ENCODE results near the gene TSPAN12.

The TSPAN12 gene

DNA sequence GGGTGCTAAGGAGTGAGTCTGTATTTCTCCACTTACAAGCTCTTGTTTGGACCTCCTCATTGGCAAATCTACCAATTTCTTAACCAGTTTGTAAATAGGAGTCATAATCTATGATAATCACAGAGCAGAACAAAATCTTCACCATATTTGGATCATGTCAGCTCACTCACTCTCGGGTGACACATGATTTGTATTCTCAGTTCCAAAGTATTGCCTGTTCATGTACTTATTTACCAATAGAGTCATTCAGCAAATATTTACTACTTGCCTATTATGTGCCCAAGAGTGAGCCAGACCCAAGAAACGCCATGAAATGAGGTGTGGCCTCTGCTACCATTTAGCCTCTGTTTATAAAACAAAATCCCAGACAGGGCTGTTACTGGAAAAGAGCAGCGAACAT is 114.8 kb downstream of the TSPAN12 start (continued):
- TF ChIP-seq ZNF214 (tag by site-specific recombination; IDR thresholded peaks at IDR 0.05; ENCODE audit: borderline replicate concordance) (no peak), ZNF114 (tag by site-specific recombination; IDR thresholded peaks at IDR 0.05) (no peak), ZNF571 (tag by site-specific recombination; IDR thresholded peaks at IDR 0.05) (no peak), ZBTB17 (tag by site-specific recombination; IDR thresholded peaks at IDR 0.05) (no peak), ZNF792 (tag by site-specific recombination; IDR thresholded peaks at IDR 0.05) (no peak), ZNF366 (tag by site-specific recombination; conservative IDR thresholded peaks at IDR 0.05) (no peak), ZNF112 (tag by site-specific recombination; IDR thresholded peaks at IDR 0.05) (no peak)

DNA sequence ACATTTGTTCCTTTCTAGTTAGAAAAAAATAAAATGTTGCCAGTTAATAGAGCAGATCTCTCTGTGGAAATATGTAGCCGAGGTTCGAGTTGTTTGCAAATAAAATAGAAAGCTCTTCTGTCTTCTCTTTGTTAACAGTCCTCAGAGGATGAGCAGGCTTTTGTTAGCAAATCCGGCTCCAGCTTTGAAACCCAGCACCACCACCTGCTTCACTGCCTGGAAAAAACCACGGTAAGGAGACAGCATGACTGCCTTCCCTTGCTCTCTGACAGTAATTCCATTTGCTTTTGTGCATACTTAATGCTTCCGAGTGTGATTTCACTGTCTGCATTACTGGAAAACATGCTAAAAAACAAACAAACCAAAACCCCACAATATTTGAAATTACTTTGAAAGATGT is 115.6 kb downstream of the TSPAN12 start:
- CTCF ChIA-PET: interaction anchor here (1.0 kb wide), 1 partner anchor 17 kb away, joined by 3 read pairs; no protein-coding TSS in a partner anchor

DNA sequence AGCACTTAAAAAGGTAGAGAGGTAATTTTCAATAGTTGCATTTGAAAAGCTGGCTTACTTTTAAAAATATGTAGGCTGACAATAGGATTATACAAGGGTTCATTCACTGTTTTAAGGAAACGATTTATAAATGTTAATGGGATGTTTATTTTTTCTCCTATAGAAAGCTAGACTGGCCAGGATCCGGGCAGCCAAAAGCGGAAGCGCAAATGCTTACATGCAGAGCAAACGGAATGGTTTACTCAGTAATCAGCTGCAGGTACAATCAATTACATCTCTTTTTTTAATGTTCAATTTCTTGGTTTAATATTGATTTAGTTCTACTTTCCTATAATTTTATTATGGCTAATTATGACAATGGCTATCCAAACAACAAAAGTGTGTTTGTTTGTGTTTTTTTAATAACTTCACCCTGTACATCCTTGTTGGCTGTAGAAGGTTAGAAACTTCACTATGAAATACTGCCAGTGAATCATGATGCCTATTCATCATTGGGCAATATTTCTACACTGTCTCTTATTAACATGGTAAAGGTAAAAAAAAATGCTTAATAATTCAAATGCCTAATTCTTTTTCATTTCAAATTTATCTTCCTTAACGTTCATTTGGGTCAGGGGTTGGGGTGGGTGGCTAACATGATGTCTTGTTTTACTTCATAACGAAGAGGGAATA is 116.4 kb downstream of the TSPAN12 start:
- no peak overlapping the region for H3K27ac ChIP-seq (ENCODE audit: extremely low read depth, low read depth, low read length)
- H3K4me1 ChIP-seq (ENCODE audit: control insufficient read depth, insufficient read depth, low read length): no peaks in the 10 kb centered on the region
- no peak overlapping the region for H3K4me3 ChIP-seq (ENCODE audit: low read depth, low read length)
- ChIA-PET CTCF (interaction anchor here (0.6 to 1.0 kb wide), 2 partner anchors 17 to 29 kb away, joined by 3 read pairs; no protein-coding TSS in a partner anchor), POLR2A (no interaction called here)
- H3K9me3 ChIP-seq (ENCODE audit: control insufficient read depth, insufficient read depth, low read depth, low read length): no peaks in the 10 kb centered on the region
- H3K36me3 ChIP-seq (ENCODE audit: control insufficient read depth in 2 of 2, insufficient read depth in 1 of 2, low read length in 2 of 2): no peaks in the 10 kb centered on the region
- TF ChIP-seq ZNF610 (tag by site-specific recombination; IDR thresholded peaks at IDR 0.05; ENCODE audit: borderline replicate concordance) (no peak), ZNF394 (tag by site-specific recombination; IDR thresholded peaks at IDR 0.05; ENCODE audit: borderline replicate concordance) (no peak), ZSCAN30 (tag by site-specific recombination; IDR thresholded peaks at IDR 0.05) (no peak), ZNF747 (tag by site-specific recombination; IDR thresholded peaks at IDR 0.05) (no peak), ZNF302 (tag by site-specific recombination; IDR thresholded peaks at IDR 0.05; ENCODE audit: low read depth) (no peak), ZNF621 (tag by site-specific recombination; IDR thresholded peaks at IDR 0.05) (no peak), REPIN1 (tag by site-specific recombination; IDR thresholded peaks at IDR 0.05; ENCODE audit: low read depth) (no peak)
- TF ChIP-seq, protein P1, sequence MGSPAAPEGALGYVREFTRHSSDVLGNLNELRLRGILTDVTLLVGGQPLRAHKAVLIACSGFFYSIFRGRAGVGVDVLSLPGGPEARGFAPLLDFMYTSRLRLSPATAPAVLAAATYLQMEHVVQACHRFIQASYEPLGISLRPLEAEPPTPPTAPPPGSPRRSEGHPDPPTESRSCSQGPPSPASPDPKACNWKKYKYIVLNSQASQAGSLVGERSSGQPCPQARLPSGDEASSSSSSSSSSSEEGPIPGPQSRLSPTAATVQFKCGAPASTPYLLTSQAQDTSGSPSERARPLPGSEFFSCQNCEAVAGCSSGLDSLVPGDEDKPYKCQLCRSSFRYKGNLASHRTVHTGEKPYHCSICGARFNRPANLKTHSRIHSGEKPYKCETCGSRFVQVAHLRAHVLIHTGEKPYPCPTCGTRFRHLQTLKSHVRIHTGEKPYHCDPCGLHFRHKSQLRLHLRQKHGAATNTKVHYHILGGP (tag by site-specific recombination; IDR thresholded peaks at IDR 0.05): no peak
- TF ChIP-seq, protein P2, sequence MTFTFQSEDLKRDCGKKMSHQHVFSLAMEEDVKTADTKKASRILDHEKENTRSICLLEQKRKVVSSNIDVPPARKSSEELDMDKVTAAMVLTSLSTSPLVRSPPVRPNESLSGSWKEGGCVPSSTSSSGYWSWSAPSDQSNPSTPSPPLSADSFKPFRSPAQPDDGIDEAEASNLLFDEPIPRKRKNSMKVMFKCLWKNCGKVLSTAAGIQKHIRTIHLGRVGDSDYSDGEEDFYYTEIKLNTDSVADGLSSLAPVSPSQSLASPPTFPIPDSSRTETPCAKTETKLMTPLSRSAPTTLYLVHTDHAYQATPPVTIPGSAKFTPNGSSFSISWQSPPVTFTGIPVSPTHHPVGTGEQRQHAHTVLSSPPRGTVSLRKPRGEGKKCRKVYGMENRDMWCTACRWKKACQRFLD (tag by site-specific recombination; IDR thresholded peaks at IDR 0.05): no peak
- TF ChIP-seq, protein P3, sequence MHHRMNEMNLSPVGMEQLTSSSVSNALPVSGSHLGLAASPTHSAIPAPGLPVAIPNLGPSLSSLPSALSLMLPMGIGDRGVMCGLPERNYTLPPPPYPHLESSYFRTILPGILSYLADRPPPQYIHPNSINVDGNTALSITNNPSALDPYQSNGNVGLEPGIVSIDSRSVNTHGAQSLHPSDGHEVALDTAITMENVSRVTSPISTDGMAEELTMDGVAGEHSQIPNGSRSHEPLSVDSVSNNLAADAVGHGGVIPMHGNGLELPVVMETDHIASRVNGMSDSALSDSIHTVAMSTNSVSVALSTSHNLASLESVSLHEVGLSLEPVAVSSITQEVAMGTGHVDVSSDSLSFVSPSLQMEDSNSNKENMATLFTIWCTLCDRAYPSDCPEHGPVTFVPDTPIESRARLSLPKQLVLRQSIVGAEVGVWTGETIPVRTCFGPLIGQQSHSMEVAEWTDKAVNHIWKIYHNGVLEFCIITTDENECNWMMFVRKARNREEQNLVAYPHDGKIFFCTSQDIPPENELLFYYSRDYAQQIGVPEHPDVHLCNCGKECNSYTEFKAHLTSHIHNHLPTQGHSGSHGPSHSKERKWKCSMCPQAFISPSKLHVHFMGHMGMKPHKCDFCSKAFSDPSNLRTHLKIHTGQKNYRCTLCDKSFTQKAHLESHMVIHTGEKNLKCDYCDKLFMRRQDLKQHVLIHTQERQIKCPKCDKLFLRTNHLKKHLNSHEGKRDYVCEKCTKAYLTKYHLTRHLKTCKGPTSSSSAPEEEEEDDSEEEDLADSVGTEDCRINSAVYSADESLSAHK (tag by site-specific recombination; IDR thresholded peaks at IDR 0.05): no peak

More for the DNA sequence above, 115.6 kb downstream of the TSPAN12 start:
- Histone ChIP-seq H3K27ac (ENCODE audit: extremely low read depth, low read depth, low read length) (no peak overlapping the region), H3K4me1 (ENCODE audit: control insufficient read depth, insufficient read depth, low read length) (no peaks in the 10 kb centered on the region), H3K9me3 (ENCODE audit: control insufficient read depth, insufficient read depth, low read depth, low read length) (no peaks in the 10 kb centered on the region), H3K36me3 (ENCODE audit: control insufficient read depth in 2 of 2, insufficient read depth in 1 of 2, low read length in 2 of 2) (no peaks in the 10 kb centered on the region), H3K4me3 (ENCODE audit: low read depth, low read length) (no peak overlapping the region)
- TF ChIP-seq, protein P4, sequence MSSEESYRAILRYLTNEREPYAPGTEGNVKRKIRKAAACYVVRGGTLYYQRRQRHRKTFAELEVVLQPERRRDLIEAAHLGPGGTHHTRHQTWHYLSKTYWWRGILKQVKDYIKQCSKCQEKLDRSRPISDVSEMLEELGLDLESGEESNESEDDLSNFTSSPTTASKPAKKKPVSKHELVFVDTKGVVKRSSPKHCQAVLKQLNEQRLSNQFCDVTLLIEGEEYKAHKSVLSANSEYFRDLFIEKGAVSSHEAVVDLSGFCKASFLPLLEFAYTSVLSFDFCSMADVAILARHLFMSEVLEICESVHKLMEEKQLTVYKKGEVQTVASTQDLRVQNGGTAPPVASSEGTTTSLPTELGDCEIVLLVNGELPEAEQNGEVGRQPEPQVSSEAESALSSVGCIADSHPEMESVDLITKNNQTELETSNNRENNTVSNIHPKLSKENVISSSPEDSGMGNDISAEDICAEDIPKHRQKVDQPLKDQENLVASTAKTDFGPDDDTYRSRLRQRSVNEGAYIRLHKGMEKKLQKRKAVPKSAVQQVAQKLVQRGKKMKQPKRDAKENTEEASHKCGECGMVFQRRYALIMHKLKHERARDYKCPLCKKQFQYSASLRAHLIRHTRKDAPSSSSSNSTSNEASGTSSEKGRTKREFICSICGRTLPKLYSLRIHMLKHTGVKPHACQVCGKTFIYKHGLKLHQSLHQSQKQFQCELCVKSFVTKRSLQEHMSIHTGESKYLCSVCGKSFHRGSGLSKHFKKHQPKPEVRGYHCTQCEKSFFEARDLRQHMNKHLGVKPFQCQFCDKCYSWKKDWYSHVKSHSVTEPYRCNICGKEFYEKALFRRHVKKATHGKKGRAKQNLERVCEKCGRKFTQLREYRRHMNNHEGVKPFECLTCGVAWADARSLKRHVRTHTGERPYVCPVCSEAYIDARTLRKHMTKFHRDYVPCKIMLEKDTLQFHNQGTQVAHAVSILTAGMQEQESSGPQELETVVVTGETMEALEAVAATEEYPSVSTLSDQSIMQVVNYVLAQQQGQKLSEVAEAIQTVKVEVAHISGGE (tag by site-specific recombination; conservative IDR thresholded peaks at IDR 0.05; ENCODE audit: low read depth): no peak
- TF ChIP-seq BCL11B (tag by site-specific recombination; IDR thresholded peaks at IDR 0.05; ENCODE audit: low read depth): no peak
- no peak for TF ChIP-seq ZNF121 (tag by site-specific recombination; IDR thresholded peaks at IDR 0.05)
- TF ChIP-seq ZIC2 (tag by site-specific recombination; IDR thresholded peaks at IDR 0.05): no peak
- TF ChIP-seq BCL11A (tag by site-specific recombination; IDR thresholded peaks at IDR 0.05; ENCODE audit: low read depth): no peak
- TF ChIP-seq, protein P5, sequence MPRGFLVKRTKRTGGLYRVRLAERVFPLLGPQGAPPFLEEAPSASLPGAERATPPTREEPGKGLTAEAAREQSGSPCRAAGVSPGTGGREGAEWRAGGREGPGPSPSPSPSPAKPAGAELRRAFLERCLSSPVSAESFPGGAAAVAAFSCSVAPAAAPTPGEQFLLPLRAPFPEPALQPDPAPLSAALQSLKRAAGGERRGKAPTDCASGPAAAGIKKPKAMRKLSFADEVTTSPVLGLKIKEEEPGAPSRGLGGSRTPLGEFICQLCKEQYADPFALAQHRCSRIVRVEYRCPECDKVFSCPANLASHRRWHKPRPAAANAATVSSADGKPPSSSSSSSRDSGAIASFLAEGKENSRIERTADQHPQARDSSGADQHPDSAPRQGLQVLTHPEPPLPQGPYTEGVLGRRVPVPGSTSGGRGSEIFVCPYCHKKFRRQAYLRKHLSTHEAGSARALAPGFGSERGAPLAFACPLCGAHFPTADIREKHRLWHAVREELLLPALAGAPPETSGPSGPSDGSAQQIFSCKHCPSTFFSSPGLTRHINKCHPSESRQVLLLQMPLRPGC (tag by site-specific recombination; IDR thresholded peaks at IDR 0.05): no peak
- no peak for TF ChIP-seq ZNF214 (tag by site-specific recombination; IDR thresholded peaks at IDR 0.05; ENCODE audit: borderline replicate concordance)
- TF ChIP-seq HOXD13 (CRISPR knock-in tag; IDR thresholded peaks at IDR 0.05; ENCODE audit: borderline replicate concordance): no peak
- POLR2A ChIA-PET: no interaction called here

Measured in HEK293 (cell line).